B cell (primary cell): ENCODE measurements around the gene STX4. TPM values are rescaled to one million over a fixed set of nuclear protein-coding genes. Genes with fewer than 3 reads are reported as not detected.

Experiments used
- ATAC-seq: fragments of 200-7000 bp; cut with Tn5 transposase; one replicate; pipeline ENCODE4 v1.10.0; 2021; ENCODE audit warnings: low read depth, mild to moderate bottlenecking, moderate number of reproducible peaks, moderate library complexity
- CTCF ChIA-PET: fragments of 350-600 bp; sonication (Branson Sonifier 250); formaldehyde crosslinking; loops from one replicate; lab custom pipeline; 2021; ENCODE audit warnings: antibody characterized with exemption, inconsistent platforms; lab: Charles Lee
- POLR2A ChIA-PET: fragments of 350-600 bp; sonication (Branson Sonifier 250); formaldehyde crosslinking; loops from one replicate; lab custom pipeline; 2021; ENCODE audit warnings: antibody characterized with exemption; lab: Charles Lee
- DNase-seq: peaks from one replicate; pipeline ENCODE4 v3.0.0; 2013
- H2AFZ ChIP-seq: 2 replicates; pipeline ENCODE4 v1.6.1; 2012; ENCODE audit warnings: mild to moderate bottlenecking, low read depth, low read length; ENCODE audit not compliant: insufficient read depth, poor library complexity, severe bottlenecking
- H3K27ac ChIP-seq, 2 donors: 1 replicate in 1 of 2; 2 replicates in 1 of 2; pipeline ENCODE4 v1.5.1; 2012 to 2013; ENCODE audit warnings: low read length in 2 of 2, mild to moderate bottlenecking in 2 of 2, moderate library complexity in 1 of 2
- H3K27me3 ChIP-seq, 4 experiments: fragments of 200-600 bp in 1 of 4; sonication (generic) in 1 of 4; replicated peaks in 1 of 4; 1 replicate in 2 of 4; 2 replicates in 2 of 4; pipeline versions ENCODE4 v1.6.1 to v1.7.0; 2013 to 2016; ENCODE audit warnings: low read length in 3 of 4, mild to moderate bottlenecking in 2 of 4, mixed read lengths in 1 of 4, moderate library complexity in 1 of 4; ENCODE audit not compliant: insufficient read depth in 4 of 4, control insufficient read depth in 3 of 4; ENCODE audit errors: control extremely low read depth in 1 of 4
- H3K36me3 ChIP-seq, 2 experiments: replicated peaks in 1 of 2; 1 replicate in 1 of 2; 2 replicates in 1 of 2; pipeline versions ENCODE4 v1.6.1 to v1.7.1; 2013; ENCODE audit warnings: low read length in 1 of 2; ENCODE audit not compliant: insufficient read depth in 2 of 2, control insufficient read depth in 1 of 2; ENCODE audit errors: control extremely low read depth in 1 of 2, extremely low read depth in 1 of 2
- H3K4me1 ChIP-seq, 2 donors: fragments of 200-600 bp in 1 of 2; sonication (generic) in 1 of 2; 1 replicate in 1 of 2; 2 replicates in 1 of 2; pipeline versions ENCODE4 v1.5.1 to v1.6.1; 2013 to 2017; ENCODE audit warnings: low read length in 2 of 2; ENCODE audit not compliant: control insufficient read depth in 2 of 2, insufficient read depth in 2 of 2
- H3K4me2 ChIP-seq: replicated peaks from 2 replicates; pipeline ENCODE3; 2012; ENCODE audit warnings: mild to moderate bottlenecking, low read depth, low read length; ENCODE audit not compliant: poor library complexity, severe bottlenecking
- H3K4me3 ChIP-seq, 5 experiments: fragments of 200-600 bp in 1 of 5; sonication (generic) in 1 of 5; 1 replicate in 3 of 5; 2 replicates in 2 of 5; pipeline versions ENCODE4 v1.5.1 to v1.7.0; 2011 to 2016; ENCODE audit warnings: low read length in 4 of 5, mild to moderate bottlenecking in 4 of 5, low read depth in 2 of 5, control low read depth in 1 of 5, moderate library complexity in 1 of 5; ENCODE audit not compliant: insufficient read depth in 1 of 5; ENCODE audit errors: control extremely low read depth in 1 of 5, extremely low read depth in 1 of 5
- H3K79me2 ChIP-seq: fragments of 200-600 bp; sonication (generic); one replicate; pipeline ENCODE4 v1.6.0; 2016; ENCODE audit warnings: low read length; ENCODE audit not compliant: control insufficient read depth, insufficient read depth
- H3K9ac ChIP-seq: fragments of 200-600 bp; sonication (generic); 2 replicates; pipeline ENCODE4 v1.6.1; 2017; ENCODE audit warnings: mild to moderate bottlenecking, low read length, moderate library complexity
- H3K9me3 ChIP-seq, 3 donors: one replicate each; pipeline versions ENCODE4 v1.6.1 to v1.7.1; 2013; ENCODE audit warnings: low read length in 2 of 3; ENCODE audit not compliant: control insufficient read depth in 2 of 3, insufficient read depth in 1 of 3; ENCODE audit errors: control extremely low read depth in 1 of 3
- H4K20me1 ChIP-seq: 2 replicates; pipeline ENCODE4 v1.6.0; 2012; ENCODE audit warnings: mild to moderate bottlenecking, low read length; ENCODE audit not compliant: insufficient read depth, control insufficient read depth, poor library complexity, severe bottlenecking
- H3K27ac Mint-ChIP-seq: one replicate; pipeline ENCODE4 v1.8.0; 2021; ENCODE audit warnings: mixed read lengths
- H3K27me3 Mint-ChIP-seq: one replicate; pipeline ENCODE4 v1.8.0; 2021; ENCODE audit warnings: mixed read lengths
- H3K4me1 Mint-ChIP-seq: one replicate; pipeline ENCODE4 v1.8.0; 2021; ENCODE audit warnings: mixed read lengths
- H3K4me3 Mint-ChIP-seq: one replicate; pipeline ENCODE4 v1.8.0; 2021; ENCODE audit warnings: mixed read lengths
- H3K9me3 Mint-ChIP-seq: one replicate; pipeline ENCODE4 v1.8.0; 2022; ENCODE audit warnings: mixed read lengths; ENCODE audit not compliant: insufficient read depth
- EZH2 ChIP-seq: IDR thresholded peaks from 2 replicates; pipeline ENCODE4 v1.6.1; 2012; ENCODE audit warnings: borderline replicate concordance, low read depth, mild to moderate bottlenecking, moderate library complexity, low read length; ENCODE audit not compliant: insufficient read depth, poor library complexity, severe bottlenecking
- WGBS: methylation state at CpG from one replicate; pipeline ENCODE4 v1.1.5; 2013; ENCODE audit warnings: missing lambda C conversion rate; ENCODE audit not compliant: insufficient coverage; 5-methylcytosine and 5-hydroxymethylcytosine counted together
- intact Hi-C: fragments of 100-400 bp; cut with micrococcal nuclease; formaldehyde crosslinking; loops from one replicate; pipeline ENCODE4 v1.10.0; 2022
- polyA plus RNA-seq: library from polyadenylated mRNA; depleted of rRNA; stranded (reverse); fragments of >200 nt; gene quantifications from 2 replicates; pipeline ENCODE4 v1.2.3, GENCODE V29; 2012
- total RNA-seq, 2 donors: library from RNA; stranded (reverse); fragments of 120-200 nt in 1 of 2; gene quantifications; 1 replicate in 1 of 2; 2 replicates in 1 of 2; pipeline versions ENCODE4 v1.2.3 to v1.2.4, GENCODE V29; 2013 to 2022
- TF ChIP-seq, protein P1 (sequence below): fragments of 200-600 bp; IDR thresholded peaks from one replicate; pipeline ENCODE4 v1.8.0; 2022; ENCODE audit warnings: antibody characterized with exemption, mild to moderate bottlenecking

The STX4 gene
- total and polyA plus RNA-seq, 2 donors (not counting 1 experiment from before 2014, with no cell fraction given) = 120 to 133 TPM

DNA sequence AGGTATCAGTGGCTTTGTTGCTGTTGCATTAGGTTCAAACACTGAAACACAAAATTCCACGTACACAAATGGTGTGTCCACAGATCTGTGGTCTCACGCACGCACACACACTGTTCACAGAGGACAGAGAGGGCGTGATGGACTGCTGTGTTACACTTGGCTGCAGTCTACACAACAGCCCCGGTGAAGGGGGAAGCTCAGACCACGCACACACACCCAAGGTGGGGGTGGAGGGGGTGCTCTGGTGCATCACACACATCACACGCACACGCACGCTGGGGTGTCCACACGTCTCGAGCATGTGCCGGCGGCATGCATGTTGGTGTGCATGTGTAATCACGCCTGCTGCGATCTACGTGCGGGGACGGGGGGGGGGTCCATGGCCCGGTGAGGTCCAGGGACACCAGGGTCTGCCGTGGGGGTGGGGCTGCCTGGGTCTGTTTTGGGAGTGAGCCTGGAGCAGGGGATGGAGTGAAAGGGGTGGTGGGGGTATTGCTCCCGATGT lies 41.0 kb upstream of the STX4 start:
- Histone ChIP-seq H3K27ac (no peak overlapping the region), H4K20me1 (no peaks in the 10 kb centered on the region), H3K36me3 (no peaks in the 10 kb centered on the region), H3K79me2 (no peaks in the 10 kb centered on the region), H3K4me3 (no peak overlapping the region), H3K4me1 (peaks cover 7 to 9% of the 10 kb centered on the region in 2 donors), H2AFZ (no peak overlapping the region), H3K4me2 (no peak overlapping the region), H3K9me3 (peaks cover 0 to under 1% (median 0%) of the 10 kb centered on the region in 3 donors), H3K27me3 (peaks cover 0 to 4% (median 0%) of the 10 kb centered on the region in 4 experiments), H3K9ac (no peak overlapping the region)
- Mint-ChIP-seq H3K27ac (no peak overlapping the region), H3K27me3 (no peaks in the 10 kb centered on the region), H3K4me1 (peaks cover 9% of the 10 kb centered on the region), H3K4me3 (no peak overlapping the region), H3K9me3 (no peaks in the 10 kb centered on the region)
- ATAC-seq (no peak), DNase-seq (no peak)
- intact Hi-C loops = no loop called here
- 91% methylated on average over 18 of the region's 21 CpGs for WGBS
- ChIA-PET POLR2A (no interaction called here), CTCF (no interaction called here)
- TF ChIP-seq, protein P1, sequence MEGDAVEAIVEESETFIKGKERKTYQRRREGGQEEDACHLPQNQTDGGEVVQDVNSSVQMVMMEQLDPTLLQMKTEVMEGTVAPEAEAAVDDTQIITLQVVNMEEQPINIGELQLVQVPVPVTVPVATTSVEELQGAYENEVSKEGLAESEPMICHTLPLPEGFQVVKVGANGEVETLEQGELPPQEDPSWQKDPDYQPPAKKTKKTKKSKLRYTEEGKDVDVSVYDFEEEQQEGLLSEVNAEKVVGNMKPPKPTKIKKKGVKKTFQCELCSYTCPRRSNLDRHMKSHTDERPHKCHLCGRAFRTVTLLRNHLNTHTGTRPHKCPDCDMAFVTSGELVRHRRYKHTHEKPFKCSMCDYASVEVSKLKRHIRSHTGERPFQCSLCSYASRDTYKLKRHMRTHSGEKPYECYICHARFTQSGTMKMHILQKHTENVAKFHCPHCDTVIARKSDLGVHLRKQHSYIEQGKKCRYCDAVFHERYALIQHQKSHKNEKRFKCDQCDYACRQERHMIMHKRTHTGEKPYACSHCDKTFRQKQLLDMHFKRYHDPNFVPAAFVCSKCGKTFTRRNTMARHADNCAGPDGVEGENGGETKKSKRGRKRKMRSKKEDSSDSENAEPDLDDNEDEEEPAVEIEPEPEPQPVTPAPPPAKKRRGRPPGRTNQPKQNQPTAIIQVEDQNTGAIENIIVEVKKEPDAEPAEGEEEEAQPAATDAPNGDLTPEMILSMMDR = no peak
- TF ChIP-seq EZH2 = no peak

DNA sequence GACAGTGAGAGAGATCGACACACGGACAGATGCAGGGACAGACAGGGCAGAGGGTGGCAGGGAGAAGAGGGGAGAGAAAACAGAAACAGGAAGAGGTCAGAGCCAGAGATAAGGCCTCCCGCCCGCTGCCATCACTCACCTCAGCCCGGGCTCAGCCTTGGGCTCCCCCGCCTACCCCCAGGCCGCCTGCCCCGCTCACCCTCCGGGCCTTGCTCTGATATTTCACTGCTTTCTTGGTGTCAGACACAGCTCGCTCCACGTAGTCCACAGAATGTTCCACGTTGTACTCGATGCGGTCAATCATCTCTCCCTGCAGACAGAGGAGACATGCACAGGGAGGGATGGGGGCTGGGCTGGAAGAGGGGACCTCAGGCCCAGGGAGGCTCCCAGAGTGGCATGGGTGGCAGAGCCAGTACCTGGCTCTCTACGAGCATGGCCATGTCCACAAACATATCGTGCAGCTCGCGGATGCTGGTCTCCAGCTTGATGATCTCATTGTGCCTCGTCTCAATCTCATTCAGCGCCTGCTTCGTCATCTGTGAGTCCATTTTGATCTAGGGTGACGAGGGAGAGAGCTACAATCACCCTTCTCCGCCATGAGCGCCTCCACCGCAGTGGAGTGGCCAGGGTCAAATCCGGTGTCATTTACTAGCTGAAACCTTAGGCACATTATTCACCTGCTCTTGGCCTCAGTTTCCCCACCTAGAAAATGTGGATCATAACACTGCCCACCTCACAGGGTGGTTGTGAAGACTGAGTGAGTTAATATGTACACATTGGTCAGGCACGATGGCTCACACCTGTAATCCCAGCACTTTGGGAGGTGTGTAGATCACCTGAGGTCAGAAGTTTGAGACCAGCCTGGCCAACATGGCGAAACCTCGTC lies 40.2 kb upstream of the STX4 start:
- TF ChIP-seq EZH2 = no peak
- TF ChIP-seq, protein P1 = no peak
- Mint-ChIP-seq H3K4me3 (no peak overlapping the region), H3K27me3 (no peaks in the 10 kb centered on the region), H3K4me1 (peaks cover 9% of the 10 kb centered on the region), H3K27ac (no peak overlapping the region), H3K9me3 (no peaks in the 10 kb centered on the region)
- intact Hi-C loops = no loop called here
- H2AFZ ChIP-seq = no peak overlapping the region
- H3K4me1 ChIP-seq = peaks cover 9 to 13% of the 10 kb centered on the region in 2 donors
- POLR2A ChIA-PET = no interaction called here
- no peak overlapping the region for H3K4me2 ChIP-seq
- H3K9ac ChIP-seq = no peak overlapping the region
- no peaks in the 10 kb centered on the region for H3K79me2 ChIP-seq
- DNase-seq = no peak
- no peaks in the 10 kb centered on the region for H4K20me1 ChIP-seq
- ATAC-seq = no peak
- H3K9me3 ChIP-seq = peaks cover 0 to 5% (median 0%) of the 10 kb centered on the region in 3 donors
- H3K4me3 ChIP-seq = no peak overlapping the region
- CTCF ChIA-PET = interaction anchor here (1.1 kb wide), 1 partner anchor 149 kb away, joined by 3 read pairs; no protein-coding TSS in a partner anchor
- H3K27ac ChIP-seq = no peak overlapping the region
- H3K36me3 ChIP-seq = no peaks in the 10 kb centered on the region
- peaks cover 0 to 7% (median 0%) of the 10 kb centered on the region in 4 experiments for H3K27me3 ChIP-seq
- 79% methylated on average over 24 of the region's 29 CpGs for WGBS
